Measurements from ENCODE around the gene UBE2I. TPM values are rescaled to one million over a fixed set of nuclear protein-coding genes. Genes with fewer than 3 reads are reported as not detected.
A peak's percentile ranks its signal among the peaks of the same experiment; 100 is the strongest.
"Not testable (repeated sequence)": the region's sequence is repeated elsewhere in the genome, so short reads cannot be mapped to it uniquely, and the experiment has no call there.

Gene UBE2I
- total RNA-seq (2014; rRNA removed; shearing (Covaris generic)), result 90.5 and 120 TPM in 2 replicates
- 36.3 and 50.2 TPM in 2 replicates for polyA plus RNA-seq (2014; cell fraction: nucleus; rRNA removed)

DNA sequence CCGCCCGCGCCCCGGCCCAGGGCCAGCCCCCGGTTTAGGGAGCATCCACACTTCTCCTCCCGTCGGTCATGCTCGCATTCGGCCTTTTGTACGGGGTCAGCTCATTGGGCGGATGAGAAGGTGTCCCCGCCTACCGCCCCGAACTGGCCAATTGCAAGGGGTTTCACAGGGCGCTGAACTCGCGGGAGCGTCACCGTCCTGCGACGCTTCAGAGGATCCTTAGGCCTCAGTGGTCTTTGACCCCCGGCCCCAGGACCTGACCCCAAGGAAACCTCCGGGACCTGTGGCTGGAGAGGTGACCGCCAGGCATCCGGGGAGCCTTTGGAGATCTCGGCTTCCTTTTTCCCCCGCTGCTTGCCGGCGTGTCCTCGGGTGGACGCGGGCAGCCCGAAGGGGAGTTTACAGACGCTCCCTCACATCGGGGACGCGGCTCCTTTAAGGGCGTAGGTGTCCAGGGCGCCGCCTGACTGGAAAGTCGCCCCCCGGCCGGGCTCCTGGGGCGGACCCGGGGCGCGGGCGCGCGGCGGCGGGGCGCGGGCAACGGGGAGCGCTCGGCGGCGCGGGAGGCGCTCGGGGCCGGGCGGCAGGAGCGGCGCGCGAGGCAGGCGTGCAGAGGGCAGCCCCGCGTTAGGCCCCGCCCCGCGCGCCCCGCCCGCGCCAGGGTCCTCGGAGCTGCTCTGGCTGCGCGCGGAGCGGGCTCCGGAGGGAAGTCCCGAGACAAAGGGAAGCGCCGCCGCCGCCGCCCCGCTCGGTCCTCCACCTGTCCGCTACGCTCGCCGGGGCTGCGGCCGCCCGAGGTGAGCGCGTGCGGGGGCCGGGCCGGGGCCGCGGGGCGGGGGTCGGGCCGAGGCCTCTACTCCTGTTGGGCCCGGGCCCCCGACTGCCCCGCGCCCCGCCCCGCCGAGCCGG, at the start of gene UBE2I:
TSS of gene UBE2I (plus strand) at position 660 of the 909 bp plus-strand sequence. CDS start 4,395 bp downstream, outside the sequence.
- DNase-seq (ENCODE audit: extremely low read depth, low read depth), result peak; percentile 97

DNA sequence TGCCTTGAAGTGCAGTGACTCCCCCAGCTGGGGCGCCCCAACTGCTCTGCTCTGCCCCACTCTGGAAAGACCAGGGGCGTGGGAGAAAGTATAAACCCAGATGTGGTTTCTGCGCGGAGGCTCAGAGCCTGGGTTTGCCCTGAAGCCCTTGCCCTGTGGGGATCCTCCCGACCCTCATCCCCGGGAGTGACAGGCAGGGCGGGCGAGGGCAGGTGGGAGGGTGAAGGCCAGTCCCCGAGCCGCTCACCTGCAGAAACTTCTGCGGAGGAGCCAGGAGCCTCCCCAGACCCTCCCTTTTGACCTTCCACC, 49.7 kb upstream of the UBE2I start:
- DNase-seq (ENCODE audit: extremely low read depth, low read depth), result no peak

DNA sequence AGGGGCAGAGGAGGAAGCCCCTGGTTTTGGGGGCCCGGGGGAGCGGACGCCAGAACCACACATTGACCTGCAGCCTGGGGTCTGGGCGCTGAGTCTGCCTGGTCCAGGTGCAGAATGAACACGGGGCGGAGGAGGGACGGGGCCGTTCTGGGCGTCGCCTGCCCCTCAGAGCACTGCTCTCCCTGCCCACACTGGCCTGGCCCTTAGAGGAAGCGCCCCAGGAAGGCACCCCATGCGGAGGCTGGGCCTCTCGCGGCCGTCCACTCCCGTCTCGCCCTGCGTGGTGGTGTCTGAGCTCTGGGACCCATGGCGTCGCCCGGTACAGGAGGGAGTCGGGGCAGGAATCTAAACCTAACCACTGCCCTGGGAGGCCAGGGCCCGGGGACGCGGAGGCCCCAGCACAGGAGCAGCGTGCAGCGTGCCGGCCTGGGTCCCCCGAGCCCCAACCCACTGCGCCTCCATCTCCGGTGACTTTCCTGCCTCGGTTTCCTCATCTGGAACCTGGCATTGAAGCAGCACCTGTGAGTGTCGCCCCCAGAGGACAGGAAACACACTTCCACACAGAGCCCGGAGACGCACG, 49.2 kb upstream of the UBE2I start:
- no peak for DNase-seq (ENCODE audit: extremely low read depth, low read depth)

DNA sequence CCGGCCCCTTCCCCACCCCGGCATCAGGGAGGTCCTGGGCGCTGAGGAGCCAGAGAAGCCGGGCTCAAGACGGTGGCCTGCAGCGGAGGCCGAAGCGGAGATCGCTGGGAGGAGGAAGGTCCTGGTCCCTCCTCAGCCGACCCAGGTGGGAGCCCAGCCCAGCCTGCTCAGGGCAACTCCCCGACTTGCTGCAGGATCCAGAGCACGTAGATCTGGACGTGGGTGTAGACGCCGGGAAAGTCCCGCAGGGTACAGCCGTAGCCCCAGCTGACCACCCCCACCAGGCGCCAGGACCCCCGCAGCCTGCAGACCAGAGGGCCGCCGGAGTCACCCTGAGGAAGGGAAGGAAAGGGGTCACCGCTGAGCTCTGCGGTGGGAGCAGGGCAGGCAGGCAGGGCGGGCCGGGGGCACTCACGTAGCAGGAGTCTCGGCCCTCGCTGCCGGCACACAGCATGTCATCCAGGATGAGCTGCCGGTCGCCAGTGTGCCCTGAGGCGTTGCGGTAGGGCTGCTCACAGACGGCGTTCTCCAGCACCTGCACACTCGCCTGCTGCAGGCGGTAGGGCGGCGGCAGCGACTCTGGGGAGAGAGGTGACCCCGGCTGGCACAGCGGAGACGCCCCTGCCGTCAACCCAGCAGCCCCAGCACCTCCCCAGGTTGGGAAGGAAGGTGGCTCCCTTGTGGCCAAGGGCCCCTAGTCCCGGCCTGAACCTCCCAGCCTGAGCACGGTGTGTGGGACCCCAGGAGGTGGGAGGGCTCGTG, 48.1 kb upstream of the UBE2I start:
- no peak for DNase-seq (ENCODE audit: extremely low read depth, low read depth)

DNA sequence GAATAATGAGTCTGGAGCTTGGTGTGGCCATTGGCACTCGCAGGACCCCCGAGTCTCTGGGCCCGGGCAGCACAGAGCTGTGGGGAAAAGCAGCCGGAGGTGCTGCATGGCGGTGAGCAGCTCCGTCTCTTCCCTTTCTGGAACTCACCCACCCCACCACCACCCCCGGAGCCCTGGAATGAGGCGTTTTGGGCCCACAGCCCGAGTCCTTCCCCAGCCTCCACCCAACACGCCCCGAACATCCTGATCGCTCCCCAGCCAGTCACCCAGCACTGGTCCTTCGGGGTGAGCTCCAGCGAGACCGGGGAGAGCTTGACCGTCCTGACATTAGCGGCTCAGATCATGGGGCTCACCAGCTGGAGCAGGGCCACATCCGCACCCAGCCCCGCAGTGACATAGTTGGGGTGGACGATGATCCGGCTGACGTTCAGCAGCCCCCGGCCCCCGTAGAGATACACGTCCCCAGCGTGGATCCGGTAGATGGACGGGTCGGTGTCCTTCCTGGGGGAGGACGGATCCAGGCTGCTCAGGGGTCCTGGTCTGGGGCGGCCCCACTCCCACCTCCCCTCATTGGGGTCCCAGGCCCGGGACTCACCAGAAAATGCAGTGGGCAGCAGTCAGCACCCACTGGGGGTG, 47.1 kb upstream of the UBE2I start:
- no peak for DNase-seq (ENCODE audit: extremely low read depth, low read depth)

DNA sequence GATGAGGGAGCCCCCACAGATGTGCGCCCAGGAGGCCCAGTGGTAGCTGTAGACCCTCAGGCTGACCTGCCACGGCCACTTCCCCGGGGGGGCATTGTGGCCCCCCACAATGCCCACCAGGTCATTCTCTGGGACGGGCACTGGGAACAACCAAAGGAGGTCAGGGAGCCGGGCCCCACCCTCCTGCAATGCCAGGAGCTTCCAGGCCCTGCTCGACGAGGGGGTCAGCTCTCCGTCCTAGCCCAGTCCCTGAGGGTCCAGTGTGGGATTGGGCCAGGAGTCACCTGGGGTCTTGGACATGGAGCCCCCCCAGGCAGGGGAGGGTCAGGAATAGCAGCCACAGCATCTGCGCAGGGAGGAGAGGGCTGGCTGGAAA, 46.6 kb upstream of the UBE2I start:
- no peak for DNase-seq (ENCODE audit: extremely low read depth, low read depth)

DNA sequence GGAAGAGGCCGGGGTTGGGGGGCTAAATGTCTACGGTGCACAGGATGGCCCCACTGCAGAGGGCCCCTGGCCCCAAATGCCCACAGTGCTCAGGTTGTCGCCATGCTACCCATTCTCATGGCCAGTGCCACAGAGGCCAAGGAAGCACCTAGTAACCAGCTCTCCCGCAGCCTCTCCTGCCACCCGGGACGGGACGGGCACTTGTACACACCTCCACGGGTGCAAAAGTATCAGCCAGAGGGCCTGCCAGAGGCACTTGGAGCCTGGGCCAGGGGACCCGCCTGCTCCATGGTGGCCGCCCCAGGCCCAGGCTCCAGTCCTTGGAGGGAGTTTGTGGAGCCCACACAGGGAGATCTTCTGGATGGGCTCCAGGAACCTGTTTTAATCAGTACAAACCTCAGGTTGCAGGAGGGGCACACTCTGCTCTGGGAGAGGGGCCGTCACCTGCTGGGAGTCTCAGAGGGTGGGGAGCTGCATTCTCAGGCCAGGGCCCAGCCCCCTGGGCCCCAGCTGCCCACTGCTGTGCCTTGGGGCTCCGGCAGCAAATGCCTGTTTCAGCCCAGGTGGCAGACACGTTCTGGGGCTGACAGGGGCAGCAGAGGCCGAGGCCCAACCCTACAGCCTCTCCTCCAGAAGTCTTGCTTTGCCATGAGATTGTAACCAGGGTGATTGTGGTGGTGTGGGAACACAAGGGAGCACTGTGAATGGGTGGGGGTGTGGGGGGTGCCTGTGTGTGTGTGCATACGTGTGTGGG, 45.7 kb upstream of the UBE2I start:
- no peak for DNase-seq (ENCODE audit: extremely low read depth, low read depth)

DNA sequence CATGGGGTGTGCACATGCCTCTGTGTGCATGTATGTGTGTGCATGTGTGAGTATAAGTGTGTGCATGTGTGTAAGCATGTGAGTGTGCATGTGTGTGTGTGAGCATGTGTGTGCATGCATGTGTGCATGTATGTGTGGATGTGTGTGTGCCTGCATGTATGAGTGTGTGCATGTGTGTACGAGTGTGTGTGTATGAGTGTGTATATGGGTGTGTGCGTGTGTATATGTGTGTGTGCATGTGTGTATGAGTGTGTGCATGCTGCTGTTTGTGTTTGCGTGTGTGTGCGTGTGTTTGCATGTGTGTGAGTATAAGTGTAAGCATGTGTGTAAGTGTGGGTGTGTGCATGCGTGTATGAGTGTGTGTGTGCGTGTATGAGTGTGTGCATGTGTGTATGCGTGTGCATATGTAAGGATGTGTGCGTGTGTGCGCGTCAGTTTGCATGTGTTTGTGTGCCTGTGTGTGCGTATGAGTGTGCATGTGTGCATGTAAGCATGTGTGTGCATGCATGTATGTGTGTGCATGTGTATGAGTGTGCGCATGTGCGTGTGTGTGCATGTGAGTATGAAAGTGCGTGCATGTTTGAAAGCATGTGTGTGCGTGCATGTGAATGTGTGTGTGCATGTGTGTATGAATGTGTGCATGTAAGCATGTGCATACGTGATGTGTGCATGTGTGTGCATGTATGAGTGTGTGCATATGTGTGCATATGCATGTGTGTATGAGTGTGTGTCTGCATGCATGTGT, 44.9 kb upstream of the UBE2I start:
- no peak for DNase-seq (ENCODE audit: extremely low read depth, low read depth)

DNA sequence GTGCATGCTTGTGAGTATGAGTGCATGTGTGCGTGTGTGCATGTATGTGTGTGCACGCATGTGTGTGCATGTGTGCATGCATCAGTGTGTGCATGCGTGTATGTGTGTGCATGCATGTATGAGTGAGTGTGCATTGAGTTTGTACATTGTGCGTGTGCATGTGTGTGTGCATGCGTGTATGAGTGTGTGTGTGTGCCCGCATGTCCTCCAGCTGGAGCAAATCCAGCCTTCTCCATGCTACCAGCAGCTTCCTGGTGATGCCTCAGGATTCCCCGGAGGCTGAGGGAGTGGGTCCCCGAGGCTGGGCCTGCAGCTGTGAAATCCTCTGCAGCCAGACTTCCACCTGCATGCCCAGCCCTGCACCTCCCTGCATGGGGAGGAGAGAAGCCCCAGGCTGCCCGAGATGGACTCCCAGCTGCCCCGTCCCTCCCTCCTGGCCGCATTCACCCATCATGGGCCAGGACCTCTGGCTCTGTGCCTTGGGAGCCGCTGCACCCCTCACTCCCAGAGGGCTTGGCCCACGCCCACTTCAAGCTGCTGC, 44.3 kb upstream of the UBE2I start:
- no peak for DNase-seq (ENCODE audit: extremely low read depth, low read depth)

DNA sequence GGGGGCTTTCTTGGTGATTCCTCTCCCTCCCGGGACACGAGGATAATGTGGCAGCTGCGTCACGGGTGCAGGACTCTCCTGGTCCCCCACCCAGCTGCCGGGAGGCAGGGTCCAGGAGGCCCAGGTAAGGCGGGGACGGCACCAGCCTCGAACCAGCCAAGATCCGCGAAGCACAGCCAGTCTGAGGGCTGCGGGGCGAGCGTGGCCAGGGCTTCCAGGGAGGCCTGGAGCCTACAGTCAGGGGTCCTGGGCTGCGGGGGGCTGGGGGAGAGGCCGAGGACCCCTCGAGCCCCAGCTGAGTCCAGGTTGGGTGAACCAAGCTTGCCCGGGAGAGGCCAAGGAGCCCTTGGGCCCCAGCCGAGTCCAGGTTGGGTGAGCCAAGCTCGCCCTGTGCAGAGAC, 43.6 kb upstream of the UBE2I start:
- DNase-seq (ENCODE audit: extremely low read depth, low read depth), result no peak

DNA sequence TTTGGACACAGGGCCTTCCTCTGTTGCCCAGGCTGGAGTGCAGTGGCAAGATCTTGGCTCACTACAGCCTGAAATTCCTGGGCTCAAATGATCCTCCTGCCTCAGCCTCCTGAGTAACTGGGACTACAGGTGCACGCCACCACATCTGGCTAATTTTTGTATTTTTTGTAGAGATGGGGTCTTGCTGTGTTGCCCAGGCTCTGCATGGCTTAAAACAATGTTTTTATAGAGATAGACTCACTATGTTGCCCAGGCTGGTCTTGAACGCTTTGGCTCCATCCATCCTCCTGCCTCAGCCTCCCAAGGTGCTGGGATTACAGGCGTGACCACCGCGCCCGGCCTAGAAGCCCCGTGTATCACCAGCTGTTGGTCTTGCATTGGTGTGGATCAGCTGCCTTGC, 40.0 kb upstream of the UBE2I start:
- DNase-seq (ENCODE audit: extremely low read depth, low read depth), result not testable (repeated sequence)

DNA sequence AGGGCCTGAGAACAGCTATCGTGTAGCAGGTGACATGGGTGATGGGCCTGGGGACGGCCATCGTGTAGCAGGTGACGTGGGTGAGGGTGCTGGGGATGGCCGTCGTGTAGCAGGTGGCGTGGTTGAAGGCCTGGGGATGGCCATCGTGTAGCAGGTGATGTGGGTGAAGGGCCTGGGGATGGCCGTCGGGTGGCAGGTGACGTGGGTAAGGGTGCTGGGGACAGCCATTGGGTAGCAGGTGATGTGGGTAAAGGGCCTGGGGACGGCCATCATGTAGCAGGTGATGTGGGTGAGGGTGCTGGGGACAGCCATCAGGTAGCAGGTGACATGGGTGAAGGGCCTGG, 38.1 kb upstream of the UBE2I start:
- no peak for DNase-seq (ENCODE audit: extremely low read depth, low read depth)

DNA sequence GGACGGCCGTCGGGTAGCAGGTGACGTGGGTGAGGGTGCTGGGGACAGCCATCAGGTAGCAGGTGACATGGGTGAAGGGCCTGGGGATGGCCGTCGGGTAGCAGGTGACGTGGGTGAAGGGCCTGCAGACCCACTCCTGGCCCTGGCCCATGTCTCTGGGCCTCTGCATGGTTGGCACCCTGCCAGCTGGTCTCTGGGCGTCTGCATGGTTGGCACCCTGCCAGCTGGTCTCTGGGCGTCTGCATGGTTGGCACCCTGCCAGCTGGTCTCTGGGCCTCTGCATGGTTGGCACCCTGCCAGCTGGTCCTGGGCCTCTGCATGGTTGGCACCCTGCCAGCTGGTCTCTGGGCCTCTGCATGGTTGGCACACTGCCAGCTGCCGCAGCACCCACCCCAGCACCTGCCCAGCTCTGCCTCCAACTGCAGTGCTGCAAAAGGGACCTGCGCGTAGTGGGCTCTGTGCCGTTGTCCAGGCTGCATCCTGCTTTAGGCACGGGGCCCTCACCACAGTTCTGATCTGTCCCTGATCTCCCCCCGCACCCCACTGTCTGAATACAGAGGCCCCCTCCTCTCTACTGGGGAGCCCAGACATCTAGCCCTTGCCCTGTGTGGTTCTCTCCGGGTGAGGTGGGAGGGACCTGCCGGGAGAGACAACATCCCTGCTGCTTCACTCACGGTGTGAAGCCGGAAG, 37.6 kb upstream of the UBE2I start:
- DNase-seq (ENCODE audit: extremely low read depth, low read depth), result not testable (repeated sequence)

DNA sequence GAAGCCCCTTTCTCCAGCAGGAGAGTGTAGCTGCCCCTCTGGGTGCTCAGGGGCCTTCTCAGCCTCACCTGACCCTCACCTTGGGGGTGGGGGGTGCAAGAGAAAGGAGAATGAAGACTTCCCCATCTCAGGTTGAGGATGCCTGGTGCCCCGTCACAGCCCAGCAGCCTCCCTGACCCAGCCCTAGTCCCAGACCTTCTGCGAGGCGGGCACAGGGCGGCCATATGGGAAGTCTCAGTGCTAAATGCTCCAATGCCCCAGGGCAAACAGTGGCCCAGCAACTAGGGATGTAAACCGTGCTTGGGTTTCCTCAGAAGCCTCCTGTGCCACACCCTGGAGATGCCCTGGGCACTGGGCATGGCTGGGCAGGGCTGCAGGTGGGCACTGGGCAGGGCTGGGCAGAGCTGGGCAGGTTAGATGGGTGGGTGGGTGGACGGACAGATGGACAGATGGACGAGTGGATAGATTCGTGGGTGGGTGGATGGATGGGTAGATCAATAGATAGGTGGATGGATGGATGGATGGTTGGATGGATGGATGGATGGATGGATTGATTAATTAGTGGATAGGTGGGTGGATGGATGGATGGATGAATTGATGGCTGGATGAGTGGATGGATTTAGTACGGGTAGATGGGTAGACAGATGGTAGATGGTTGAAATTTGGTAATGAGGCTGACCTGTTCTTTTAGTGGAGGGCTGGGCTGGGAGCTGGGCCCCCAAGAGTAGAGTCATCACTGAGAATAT, 36.8 kb upstream of the UBE2I start:
- DNase-seq (ENCODE audit: extremely low read depth, low read depth), result no peak

DNA sequence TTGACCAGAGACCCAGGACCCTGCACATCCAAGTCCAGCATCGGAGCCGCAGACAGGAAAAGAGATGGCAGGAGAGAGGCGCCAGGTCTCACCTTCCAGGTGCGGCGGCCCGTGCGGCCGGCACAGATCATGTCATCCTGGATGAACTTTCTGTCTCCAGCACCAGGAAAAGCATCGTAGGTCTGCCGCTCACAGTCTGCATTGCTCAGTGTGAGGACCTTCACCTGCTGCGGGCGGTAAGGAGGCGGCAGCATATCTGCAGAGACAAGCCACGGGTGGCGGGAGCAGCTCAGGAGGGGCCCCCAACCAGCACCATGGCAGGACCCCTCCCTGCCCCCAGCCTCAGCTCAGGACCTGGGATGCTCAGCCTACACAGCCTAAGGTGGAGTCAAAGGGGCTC, 35.6 kb upstream of the UBE2I start:
- DNase-seq (ENCODE audit: extremely low read depth, low read depth), result no peak

DNA sequence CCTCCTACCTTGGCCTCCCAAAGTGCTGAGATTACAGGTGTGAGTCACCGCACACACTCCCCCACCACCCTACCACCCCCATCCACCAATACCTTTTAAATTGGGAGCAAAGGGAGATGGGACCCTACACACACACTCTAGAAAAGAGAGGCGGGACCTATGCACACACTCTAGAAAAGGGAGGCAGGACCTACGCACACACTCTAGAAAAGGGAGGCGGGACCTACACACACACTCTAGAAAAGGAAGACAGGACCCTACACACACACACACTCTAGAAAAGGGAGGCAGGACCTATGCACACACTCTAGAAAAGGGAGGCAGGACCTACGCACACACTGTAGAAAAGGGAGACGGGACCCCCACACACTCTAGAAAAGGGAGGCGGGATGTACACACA, 34.7 kb upstream of the UBE2I start:
- DNase-seq (ENCODE audit: extremely low read depth, low read depth), result no peak

DNA sequence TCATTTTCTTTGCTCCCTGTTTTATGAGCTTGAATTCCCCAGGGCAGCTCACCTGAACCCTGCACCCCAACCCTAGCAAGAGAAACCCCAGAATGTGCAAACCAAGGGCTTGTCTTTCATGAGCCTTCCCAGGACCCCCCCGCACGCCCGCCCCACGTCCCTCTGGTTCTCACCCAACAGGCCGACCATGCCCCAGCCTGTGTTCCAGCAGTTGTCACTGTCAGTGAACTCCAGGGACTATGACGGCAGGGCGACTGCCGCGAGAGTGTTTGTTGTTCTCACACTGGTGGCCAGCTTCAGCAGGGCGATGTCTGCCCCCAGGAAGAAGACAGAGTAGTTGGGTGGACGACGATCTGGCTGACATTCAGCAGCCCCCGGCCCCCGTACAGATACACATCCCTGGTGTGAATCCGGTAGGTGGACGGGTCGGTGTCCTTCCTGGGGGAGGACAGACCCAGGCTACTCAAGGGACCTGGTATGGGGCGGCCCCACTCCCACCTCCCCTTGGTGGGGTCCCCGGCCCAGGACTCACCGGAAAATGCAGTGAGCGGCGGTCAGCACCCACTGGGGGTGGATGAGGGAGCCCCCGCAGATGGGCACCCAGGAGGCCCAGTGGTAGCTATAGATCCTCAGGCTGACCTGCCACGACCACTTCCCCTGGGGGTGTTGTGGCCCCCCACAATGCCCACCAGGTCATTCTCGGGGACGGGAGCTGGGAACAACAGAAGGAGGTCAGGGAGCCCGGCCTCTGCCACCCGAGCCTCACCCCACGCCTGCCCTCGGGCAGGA, 33.5 kb upstream of the UBE2I start:
- DNase-seq (ENCODE audit: extremely low read depth, low read depth), result no peak

DNA sequence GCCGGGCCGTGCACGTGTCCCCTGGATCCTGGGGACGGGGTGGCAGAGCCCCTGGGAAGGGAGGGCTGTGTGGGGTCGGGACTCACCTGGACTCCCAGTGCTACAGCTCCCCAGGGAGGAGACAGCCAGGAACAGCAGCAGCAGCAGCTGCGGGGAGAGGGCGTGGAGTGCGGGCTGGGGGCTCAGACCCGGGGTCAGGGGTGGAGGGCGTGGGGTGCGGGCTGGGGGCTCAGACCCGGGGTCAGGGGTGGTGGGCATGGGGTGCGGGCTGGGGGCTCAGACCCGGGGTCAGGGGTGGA, 32.9 kb upstream of the UBE2I start:
- no peak for DNase-seq (ENCODE audit: extremely low read depth, low read depth)
